OCI-LY3 (cell line): ENCODE measurements around the gene SEMA3C.

Experiments used
- EZH2phosphoT487 ChIP-seq: fragments of 200-600 bp; shearing (Covaris generic); IDR thresholded peaks from 2 replicates; pipeline ENCODE4 v1.6.1; 2018; ENCODE audit warnings: antibody characterized with exemption, mixed run types, low read depth
- TF ChIP-seq, protein P1 (sequence below): fragments of 200-600, 300-600 bp; sonication (generic); IDR thresholded peaks from 2 replicates; pipeline ENCODE4 v1.5.1; 2014; ENCODE audit warnings: antibody characterized with exemption, low read length, low read depth

GRCh38 chr7:80740778-80741545, 177.9 kb downstream of the SEMA3C start:
- TF ChIP-seq, protein P1, sequence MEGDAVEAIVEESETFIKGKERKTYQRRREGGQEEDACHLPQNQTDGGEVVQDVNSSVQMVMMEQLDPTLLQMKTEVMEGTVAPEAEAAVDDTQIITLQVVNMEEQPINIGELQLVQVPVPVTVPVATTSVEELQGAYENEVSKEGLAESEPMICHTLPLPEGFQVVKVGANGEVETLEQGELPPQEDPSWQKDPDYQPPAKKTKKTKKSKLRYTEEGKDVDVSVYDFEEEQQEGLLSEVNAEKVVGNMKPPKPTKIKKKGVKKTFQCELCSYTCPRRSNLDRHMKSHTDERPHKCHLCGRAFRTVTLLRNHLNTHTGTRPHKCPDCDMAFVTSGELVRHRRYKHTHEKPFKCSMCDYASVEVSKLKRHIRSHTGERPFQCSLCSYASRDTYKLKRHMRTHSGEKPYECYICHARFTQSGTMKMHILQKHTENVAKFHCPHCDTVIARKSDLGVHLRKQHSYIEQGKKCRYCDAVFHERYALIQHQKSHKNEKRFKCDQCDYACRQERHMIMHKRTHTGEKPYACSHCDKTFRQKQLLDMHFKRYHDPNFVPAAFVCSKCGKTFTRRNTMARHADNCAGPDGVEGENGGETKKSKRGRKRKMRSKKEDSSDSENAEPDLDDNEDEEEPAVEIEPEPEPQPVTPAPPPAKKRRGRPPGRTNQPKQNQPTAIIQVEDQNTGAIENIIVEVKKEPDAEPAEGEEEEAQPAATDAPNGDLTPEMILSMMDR, result no peak
- TF ChIP-seq EZH2phosphoT487, result no peak
